ENCODE measurements around the gene PCYT2. TPM values are rescaled to one million over a fixed set of nuclear protein-coding genes. Genes with fewer than 3 reads are reported as not detected.

The PCYT2 gene
- total RNA-seq, 2 donors from 2014 or later, result 47.5 to 71.6 TPM

DNA sequence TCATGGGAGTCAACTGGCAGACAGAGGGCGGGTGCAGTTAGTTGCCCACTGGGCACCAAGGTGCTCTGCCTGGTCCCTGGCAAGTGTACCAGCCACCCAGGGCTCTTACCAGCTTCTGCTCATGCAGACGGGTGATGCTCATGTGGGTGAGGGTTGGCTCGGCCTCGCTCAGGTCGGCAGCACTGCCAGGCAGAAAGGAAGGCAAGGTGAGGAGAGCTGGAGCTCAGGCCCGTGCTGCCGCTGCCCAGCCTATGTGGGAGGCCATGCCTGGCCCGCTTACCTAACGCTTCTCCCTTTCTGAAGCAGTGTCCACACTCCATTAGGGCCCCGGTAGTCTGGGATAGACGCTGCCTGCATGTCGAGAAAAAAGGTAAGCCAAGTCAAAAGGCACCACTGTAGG lies 4.1 kb upstream of the PCYT2 start:
- intact Hi-C loops (cut with DNase I), result no loop called here
- H3K9ac ChIP-seq (ENCODE audit: low read depth in 2 of 2, low read length in 2 of 2), result no peak overlapping the region
- H3K9me3 ChIP-seq, result no peaks in the 10 kb centered on the region
- H3K27me3 ChIP-seq, result no peaks in the 10 kb centered on the region
- peaks cover 13% of the 10 kb centered on the region for H3K36me3 ChIP-seq
- H3K4me3 ChIP-seq, result no peak overlapping the region
- no peak overlapping the region for H3K27ac ChIP-seq
- peaks cover 20% of the 10 kb centered on the region for H3K4me1 ChIP-seq
- TF ChIP-seq, protein P1, sequence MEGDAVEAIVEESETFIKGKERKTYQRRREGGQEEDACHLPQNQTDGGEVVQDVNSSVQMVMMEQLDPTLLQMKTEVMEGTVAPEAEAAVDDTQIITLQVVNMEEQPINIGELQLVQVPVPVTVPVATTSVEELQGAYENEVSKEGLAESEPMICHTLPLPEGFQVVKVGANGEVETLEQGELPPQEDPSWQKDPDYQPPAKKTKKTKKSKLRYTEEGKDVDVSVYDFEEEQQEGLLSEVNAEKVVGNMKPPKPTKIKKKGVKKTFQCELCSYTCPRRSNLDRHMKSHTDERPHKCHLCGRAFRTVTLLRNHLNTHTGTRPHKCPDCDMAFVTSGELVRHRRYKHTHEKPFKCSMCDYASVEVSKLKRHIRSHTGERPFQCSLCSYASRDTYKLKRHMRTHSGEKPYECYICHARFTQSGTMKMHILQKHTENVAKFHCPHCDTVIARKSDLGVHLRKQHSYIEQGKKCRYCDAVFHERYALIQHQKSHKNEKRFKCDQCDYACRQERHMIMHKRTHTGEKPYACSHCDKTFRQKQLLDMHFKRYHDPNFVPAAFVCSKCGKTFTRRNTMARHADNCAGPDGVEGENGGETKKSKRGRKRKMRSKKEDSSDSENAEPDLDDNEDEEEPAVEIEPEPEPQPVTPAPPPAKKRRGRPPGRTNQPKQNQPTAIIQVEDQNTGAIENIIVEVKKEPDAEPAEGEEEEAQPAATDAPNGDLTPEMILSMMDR (IDR thresholded peaks at IDR 0.05), result no peak
- no peak for DNase-seq

GRCh38 chr17:81914103-81914850 lies 3.1 kb upstream of the PCYT2 start:
- peaks cover 13% of the 10 kb centered on the region for H3K36me3 ChIP-seq
- H3K9ac ChIP-seq (ENCODE audit: low read depth in 2 of 2, low read length in 2 of 2), result no peak overlapping the region
- no peaks in the 10 kb centered on the region for H3K27me3 ChIP-seq
- H3K4me3 ChIP-seq, result no peak overlapping the region
- intact Hi-C loops (cut with DNase I), result no loop called here
- H3K27ac ChIP-seq, result no peak overlapping the region
- H3K9me3 ChIP-seq, result no peaks in the 10 kb centered on the region
- peaks cover 13% of the 10 kb centered on the region for H3K4me1 ChIP-seq
- TF ChIP-seq, protein P1 (IDR thresholded peaks at IDR 0.05), result no peak
- DNase-seq, result no peak

DNA sequence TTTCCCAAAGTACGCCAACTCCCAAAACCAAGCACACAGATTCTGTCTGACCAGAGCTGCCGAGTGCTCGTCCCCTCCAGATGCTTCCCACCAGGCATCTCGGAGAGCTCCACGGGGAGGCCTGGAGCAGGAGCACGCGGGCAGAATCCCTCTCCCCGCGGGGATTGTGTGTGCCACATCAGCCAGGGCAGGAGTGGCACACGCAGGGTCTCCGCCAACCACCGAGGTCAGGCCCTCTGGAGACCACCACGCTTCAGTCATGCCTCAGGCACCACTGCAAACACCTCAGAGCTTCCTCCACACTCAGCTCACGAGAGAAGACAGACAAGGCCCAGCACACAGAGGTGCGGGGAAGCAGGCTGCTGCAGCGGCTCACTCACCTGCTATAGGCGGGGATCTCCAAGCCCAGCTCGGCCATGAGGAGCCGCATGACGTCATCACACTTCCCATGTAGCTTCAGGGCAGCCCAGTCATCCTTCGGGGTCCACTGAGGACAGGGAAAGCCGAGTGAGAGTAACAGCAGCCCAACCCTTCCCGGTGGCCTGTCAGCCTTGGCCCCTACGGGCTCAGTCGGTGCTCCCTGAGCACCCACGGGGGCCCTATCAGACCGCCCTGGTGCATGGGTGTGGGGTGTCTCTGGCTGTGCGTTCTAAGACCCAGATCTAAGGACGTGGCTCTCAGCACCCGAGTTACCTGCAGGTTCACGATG lies 2.3 kb upstream of the PCYT2 start:
- Histone ChIP-seq H3K4me1 (peaks cover 9% of the 10 kb centered on the region), H3K27me3 (no peaks in the 10 kb centered on the region), H3K9ac (ENCODE audit: low read depth in 2 of 2, low read length in 2 of 2) (no peak overlapping the region), H3K27ac (no peak overlapping the region), H3K9me3 (no peaks in the 10 kb centered on the region), H3K36me3 (peaks cover 13% of the 10 kb centered on the region), H3K4me3 (no peak overlapping the region)
- TF ChIP-seq, protein P1 (IDR thresholded peaks at IDR 0.05), result no peak
- intact Hi-C loops (cut with DNase I), result no loop called here
- no peak for DNase-seq

GRCh38 chr17:81912441-81913309 lies 1.5 kb upstream of the PCYT2 start:
- intact Hi-C loops (cut with DNase I), result no loop called here
- peaks cover 5% of the 10 kb centered on the region for H3K4me1 ChIP-seq
- no peak for DNase-seq
- H3K9ac ChIP-seq (ENCODE audit: low read depth in 2 of 2, low read length in 2 of 2), result no peak overlapping the region
- TF ChIP-seq, protein P1 (IDR thresholded peaks at IDR 0.05), result no peak
- peaks cover 13% of the 10 kb centered on the region for H3K36me3 ChIP-seq
- H3K9me3 ChIP-seq, result no peaks in the 10 kb centered on the region
- no peaks in the 10 kb centered on the region for H3K27me3 ChIP-seq
- no peak overlapping the region for H3K27ac ChIP-seq
- H3K4me3 ChIP-seq, result no peak overlapping the region

- Histone ChIP-seq H3K4me3 (no peak overlapping the region), H3K9ac (ENCODE audit: low read depth in 2 of 2, low read length in 2 of 2) (no peak overlapping the region), H3K9me3 (no peaks in the 10 kb centered on the region), H3K36me3 (peaks cover 13% of the 10 kb centered on the region), H3K27ac (no peak overlapping the region), H3K27me3 (no peaks in the 10 kb centered on the region), H3K4me1 (peaks cover 5% of the 10 kb centered on the region)
- intact Hi-C loops (cut with DNase I), result no loop called here
- TF ChIP-seq, protein P1 (IDR thresholded peaks at IDR 0.05), result peak; percentile 6
- no peak for DNase-seq
These were observed 770 bp upstream of the PCYT2 start for GRCh38 chr17:81911969-81912368.
